Effector memory CD4-positive, alpha-beta T cell (primary cell): ENCODE results near the gene CTNND2.
"Not testable (repeated sequence)": the region's sequence is repeated elsewhere in the genome, so short reads cannot be mapped to it uniquely, and the experiment has no call there.

Experiments
- DNase-seq, 3 donors: peaks; one replicate each; pipeline ENCODE4 v3.0.0-alpha.2; 2020
- H3K27ac ChIP-seq: 2 replicates; pipeline ENCODE4 v1.7.0; 2013; ENCODE audit warnings: mild to moderate bottlenecking, low read length, moderate library complexity; ENCODE audit not compliant: insufficient read depth, poor library complexity, severe bottlenecking
- H3K27me3 ChIP-seq: replicated peaks from 2 replicates; pipeline ENCODE4 v1.7.0; 2013; ENCODE audit warnings: mild to moderate bottlenecking, low read length; ENCODE audit not compliant: insufficient read depth, control insufficient read depth, poor library complexity, severe bottlenecking
- H3K36me3 ChIP-seq: 2 replicates; pipeline ENCODE4 v1.7.0; 2013; ENCODE audit warnings: mild to moderate bottlenecking, low read length, moderate library complexity; ENCODE audit not compliant: control insufficient read depth, insufficient read depth
- H3K4me1 ChIP-seq: 2 replicates; pipeline ENCODE4 v1.7.0; 2013; ENCODE audit warnings: low read length, mild to moderate bottlenecking; ENCODE audit not compliant: control insufficient read depth, insufficient read depth, poor library complexity, severe bottlenecking
- H3K4me3 ChIP-seq: 2 replicates; pipeline ENCODE4 v1.7.0; 2013; ENCODE audit warnings: low read length, low read depth, mild to moderate bottlenecking; ENCODE audit not compliant: insufficient read depth, poor library complexity, severe bottlenecking
- H3K9me3 ChIP-seq: 2 replicates; pipeline ENCODE4 v1.7.0; 2013; ENCODE audit warnings: mild to moderate bottlenecking, low read length, moderate library complexity; ENCODE audit not compliant: control insufficient read depth

CTNND2 gene

GRCh38 chr5:11335881-11336760 is 568.1 kb downstream of the CTNND2 start:
- H3K36me3 ChIP-seq = no peaks in the 10 kb centered on the region
- H3K27ac ChIP-seq = no peak overlapping the region
- H3K4me3 ChIP-seq = no peak overlapping the region
- no peaks in the 10 kb centered on the region for H3K9me3 ChIP-seq
- no peak for DNase-seq
- no peaks in the 10 kb centered on the region for H3K4me1 ChIP-seq
- no peaks in the 10 kb centered on the region for H3K27me3 ChIP-seq

- Histone ChIP-seq H3K27ac (no peak overlapping the region), H3K4me3 (no peak overlapping the region), H3K9me3 (no peaks in the 10 kb centered on the region), H3K27me3 (no peaks in the 10 kb centered on the region), H3K4me1 (no peaks in the 10 kb centered on the region), H3K36me3 (no peaks in the 10 kb centered on the region)
- no peak for DNase-seq
These were observed 569.8 kb downstream of the CTNND2 start for GRCh38 chr5:11334404-11334803.

GRCh38 chr5:11329679-11330078 is 574.6 kb downstream of the CTNND2 start:
- H3K27me3 ChIP-seq = no peaks in the 10 kb centered on the region
- H3K36me3 ChIP-seq = no peaks in the 10 kb centered on the region
- H3K4me1 ChIP-seq = no peaks in the 10 kb centered on the region
- H3K9me3 ChIP-seq = no peaks in the 10 kb centered on the region
- DNase-seq = no peak
- H3K27ac ChIP-seq = no peak overlapping the region
- no peak overlapping the region for H3K4me3 ChIP-seq

GRCh38 chr5:11324521-11325289 is 579.5 kb downstream of the CTNND2 start:
- DNase-seq = no peak
- Histone ChIP-seq H3K36me3 (no peaks in the 10 kb centered on the region), H3K4me3 (no peak overlapping the region), H3K27me3 (no peaks in the 10 kb centered on the region), H3K9me3 (no peaks in the 10 kb centered on the region), H3K4me1 (no peaks in the 10 kb centered on the region), H3K27ac (no peak overlapping the region)

- Histone ChIP-seq H3K4me1 (no peaks in the 10 kb centered on the region), H3K27me3 (no peaks in the 10 kb centered on the region), H3K27ac (no peak overlapping the region), H3K9me3 (no peaks in the 10 kb centered on the region), H3K4me3 (no peak overlapping the region), H3K36me3 (no peaks in the 10 kb centered on the region)
- no peak for DNase-seq
These were observed 580.5 kb downstream of the CTNND2 start for GRCh38 chr5:11323761-11324160.

- H3K4me1 ChIP-seq = no peaks in the 10 kb centered on the region
- no peak for DNase-seq
- H3K27ac ChIP-seq = no peak overlapping the region
- H3K36me3 ChIP-seq = no peaks in the 10 kb centered on the region
- no peaks in the 10 kb centered on the region for H3K27me3 ChIP-seq
- no peak overlapping the region for H3K4me3 ChIP-seq
- no peaks in the 10 kb centered on the region for H3K9me3 ChIP-seq
These were observed 582.1 kb downstream of the CTNND2 start for GRCh38 chr5:11322133-11322532.

GRCh38 chr5:11319836-11320580 is 584.2 kb downstream of the CTNND2 start:
- Histone ChIP-seq H3K4me3 (no peak overlapping the region), H3K4me1 (no peaks in the 10 kb centered on the region), H3K9me3 (no peaks in the 10 kb centered on the region), H3K36me3 (no peaks in the 10 kb centered on the region), H3K27ac (no peak overlapping the region), H3K27me3 (no peaks in the 10 kb centered on the region)
- no peak for DNase-seq

GRCh38 chr5:11313694-11314093 is 590.6 kb downstream of the CTNND2 start:
- H3K36me3 ChIP-seq, H3K9me3 ChIP-seq, H3K4me3 ChIP-seq, H3K27me3 ChIP-seq, H3K27ac ChIP-seq, H3K4me1 ChIP-seq, DNase-seq: not testable (repeated sequence)

- no peaks in the 10 kb centered on the region for H3K27me3 ChIP-seq
- no peak overlapping the region for H3K4me3 ChIP-seq
- no peaks in the 10 kb centered on the region for H3K4me1 ChIP-seq
- no peaks in the 10 kb centered on the region for H3K36me3 ChIP-seq
- no peak for DNase-seq
- H3K9me3 ChIP-seq = no peaks in the 10 kb centered on the region
- no peak overlapping the region for H3K27ac ChIP-seq
These were observed 592.5 kb downstream of the CTNND2 start for GRCh38 chr5:11311731-11312130.
